GM23248 (cell line): ENCODE measurements around the gene DDX23. TPM values are rescaled to one million over a fixed set of nuclear protein-coding genes. Genes with fewer than 3 reads are reported as not detected.

Experiments
- DNase-seq: peaks from one replicate; pipeline ENCODE4 v3.0.0-alpha.2; 2015
- H2AFZ ChIP-seq: fragments of 200-600 bp; sonication (generic); 2 replicates; pipeline ENCODE4 v1.6.1; 2016; ENCODE audit warnings: antibody characterized with exemption
- H3F3A ChIP-seq: fragments of 200-600 bp; sonication (generic); 2 replicates; pipeline ENCODE4 v1.6.1; 2016; ENCODE audit warnings: mild to moderate bottlenecking, antibody characterized with exemption, mixed run types; ENCODE audit not compliant: insufficient read depth
- H3K27ac ChIP-seq: fragments of 200-600 bp; sonication (generic); 2 replicates; pipeline ENCODE4 v1.5.1; 2016; ENCODE audit warnings: mild to moderate bottlenecking
- H3K27me3 ChIP-seq: fragments of 200-600 bp; sonication (generic); replicated peaks from 2 replicates; pipeline ENCODE4 v1.6.1; 2016; ENCODE audit warnings: mild to moderate bottlenecking; ENCODE audit not compliant: insufficient read depth
- H3K36me3 ChIP-seq: fragments of 200-600 bp; sonication (generic); 2 replicates; pipeline ENCODE4 v1.6.1; 2016; ENCODE audit warnings: low read depth, mild to moderate bottlenecking
- H3K4me1 ChIP-seq: fragments of 200-600 bp; sonication (generic); 2 replicates; pipeline ENCODE4 v1.6.1; 2016; ENCODE audit warnings: mild to moderate bottlenecking; ENCODE audit not compliant: insufficient read depth
- H3K4me2 ChIP-seq: fragments of 200-600 bp; sonication (generic); one replicate; pipeline ENCODE4 v1.6.1; 2016; ENCODE audit warnings: mild to moderate bottlenecking; ENCODE audit not compliant: unreplicated experiment
- H3K4me3 ChIP-seq: fragments of 200-600 bp; sonication (generic); 2 replicates; pipeline ENCODE4 v1.5.1; 2016; ENCODE audit warnings: mild to moderate bottlenecking
- H3K79me2 ChIP-seq: fragments of 200-600 bp; sonication (generic); 2 replicates; pipeline ENCODE4 v1.6.1; 2016; ENCODE audit warnings: mild to moderate bottlenecking; ENCODE audit not compliant: insufficient read depth
- H3K9ac ChIP-seq: fragments of 200-600 bp; sonication (generic); 2 replicates; pipeline ENCODE4 v1.6.1; 2016; ENCODE audit warnings: mild to moderate bottlenecking
- H3K9me2 ChIP-seq: fragments of 200-600 bp; sonication (generic); 2 replicates; pipeline ENCODE4 v1.6.1; 2016; ENCODE audit warnings: mixed run types, mild to moderate bottlenecking, moderate library complexity; ENCODE audit not compliant: insufficient read depth
- H3K9me3 ChIP-seq: fragments of 200-600 bp; sonication (generic); one replicate; pipeline ENCODE4 v1.6.1; 2017; ENCODE audit warnings: low read depth
- H4K20me1 ChIP-seq: fragments of 200-600 bp; sonication (generic); 2 replicates; pipeline ENCODE4 v1.6.0; 2016; ENCODE audit not compliant: insufficient read depth
- EZH2 ChIP-seq: fragments of 200-600 bp; sonication (generic); IDR thresholded peaks from 2 replicates; pipeline ENCODE4 v1.6.1; 2018; ENCODE audit warnings: antibody characterized with exemption, mild to moderate bottlenecking; ENCODE audit not compliant: insufficient read depth, poor library complexity, severe bottlenecking
- EZH2phosphoT487 ChIP-seq: fragments of 200-600 bp; sonication (generic); IDR thresholded peaks from 2 replicates; pipeline ENCODE4 v1.6.1; 2018; ENCODE audit warnings: antibody characterized with exemption, moderate library complexity, mild to moderate bottlenecking, low read depth; ENCODE audit not compliant: insufficient read depth
- WGBS, 2 experiments: methylation state at CpG; one replicate each; pipeline ENCODE4 v1.1.6; 2015 to 2017; ENCODE audit warnings: low lambda C conversion rate in 2 of 2, low coverage in 1 of 2; ENCODE audit errors: missing lambda C conversion rate in 2 of 2; 5-methylcytosine and 5-hydroxymethylcytosine counted together
- in situ Hi-C: fragments of 300-500 bp; cut with MboI; formaldehyde crosslinking; loops from 2 replicates; pipeline ENCODE4 v1.15.0; 2020
- polyA plus RNA-seq: library from polyadenylated mRNA; unstranded; fragments of >200 nt; fragmentation: Nextera tagmentation; extraction: Ambion mirVana; gene quantifications from 2 replicates; pipeline ENCODE4 v1.2.1, GENCODE V29; 2016
- total RNA-seq: library from RNA; depleted of rRNA; stranded (reverse); fragments of >200 nt; shearing (Covaris generic); gene quantifications from 2 replicates; pipeline ENCODE4 v1.2.3, GENCODE V29; 2014

Gene DDX23
- total and polyA plus RNA-seq, 2 experiments from 2014 or later, result 32.1 to 56.5 TPM

- in situ Hi-C loops, result no loop called here
- 76 to 77% methylated on average over 5 of the region's 5 CpGs for WGBS, 2 experiments
- no peaks in the 10 kb centered on the region for H4K20me1 ChIP-seq
- H3K4me3 ChIP-seq, result no peak overlapping the region
- H3K36me3 ChIP-seq, result no peaks in the 10 kb centered on the region
- no peak for TF ChIP-seq EZH2phosphoT487
- TF ChIP-seq EZH2, result no peak
- H3K79me2 ChIP-seq, result peaks cover 28% of the 10 kb centered on the region
- no peaks in the 10 kb centered on the region for H3K9me3 ChIP-seq
- no peak for DNase-seq
- H3K27ac ChIP-seq, result no peak overlapping the region
- H3K9ac ChIP-seq, result no peak overlapping the region
- no peak overlapping the region for H2AFZ ChIP-seq
- H3K4me1 ChIP-seq, result peaks cover 5% of the 10 kb centered on the region
- H3K4me2 ChIP-seq, result no peak overlapping the region
- no peaks in the 10 kb centered on the region for H3K9me2 ChIP-seq
- no peaks in the 10 kb centered on the region for H3F3A ChIP-seq
- no peaks in the 10 kb centered on the region for H3K27me3 ChIP-seq
Measured at GRCh38 chr12:48819986-48820725, 31.8 kb downstream of the DDX23 start.

DNA sequence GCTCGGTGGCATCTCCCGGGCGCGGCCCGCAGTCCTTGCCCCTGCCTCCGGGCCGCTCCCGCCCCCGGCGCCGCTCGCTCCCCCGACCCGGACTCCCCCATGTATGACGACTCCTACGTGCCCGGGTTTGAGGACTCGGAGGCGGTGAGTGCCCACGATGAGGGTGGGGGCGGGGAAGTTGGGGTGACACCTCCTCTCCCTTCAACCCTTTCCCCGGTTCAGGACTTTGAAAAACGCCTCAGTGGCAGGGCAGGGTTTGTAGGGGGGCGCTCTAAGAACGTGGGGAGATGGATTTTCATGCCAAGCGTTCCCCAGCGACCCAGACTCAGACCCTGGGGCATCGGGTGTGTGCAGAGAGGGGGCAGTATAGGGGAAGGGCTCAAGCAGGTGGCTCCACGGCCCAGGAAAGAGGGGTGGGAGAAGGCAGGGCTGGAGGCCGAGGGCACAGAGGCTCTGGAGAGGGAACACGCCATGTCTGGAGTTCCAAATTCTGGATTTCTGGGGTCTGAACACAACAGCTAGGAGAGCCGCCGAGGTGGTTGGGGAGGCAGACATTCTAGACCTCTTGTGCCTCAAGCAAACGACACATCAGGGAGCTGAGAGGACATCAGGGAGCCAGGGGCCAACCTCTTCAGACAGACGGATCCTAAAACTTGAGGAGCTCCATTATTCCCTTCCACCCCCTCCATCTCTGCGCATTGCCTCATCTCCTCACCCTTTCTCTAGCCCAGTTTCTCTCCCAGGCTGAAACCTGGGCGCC lies 33.0 kb downstream of the DDX23 start:
- H3K79me2 ChIP-seq, result peaks cover 32% of the 10 kb centered on the region
- peak overlapping the region; percentile 85 for H3K4me2 ChIP-seq
- H3K27me3 ChIP-seq, result no peaks in the 10 kb centered on the region
- H3K36me3 ChIP-seq, result no peaks in the 10 kb centered on the region
- DNase-seq, result peak; percentile 43
- no peaks in the 10 kb centered on the region for H3K9me3 ChIP-seq
- in situ Hi-C loops, result no loop called here
- TF ChIP-seq EZH2phosphoT487, result no peak
- TF ChIP-seq EZH2, result no peak
- no peaks in the 10 kb centered on the region for H3F3A ChIP-seq
- no peaks in the 10 kb centered on the region for H4K20me1 ChIP-seq
- H2AFZ ChIP-seq, result peak overlapping the region; percentile 90
- no peak overlapping the region for H3K27ac ChIP-seq
- WGBS, 2 experiments, result 23 to 62% methylated on average over 14 to 37 of the region's 37 CpGs
- peak overlapping the region; percentile 95 for H3K4me3 ChIP-seq
- peaks cover 5% of the 10 kb centered on the region for H3K4me1 ChIP-seq
- no peaks in the 10 kb centered on the region for H3K9me2 ChIP-seq
- H3K9ac ChIP-seq, result peak overlapping the region; percentile 71

DNA sequence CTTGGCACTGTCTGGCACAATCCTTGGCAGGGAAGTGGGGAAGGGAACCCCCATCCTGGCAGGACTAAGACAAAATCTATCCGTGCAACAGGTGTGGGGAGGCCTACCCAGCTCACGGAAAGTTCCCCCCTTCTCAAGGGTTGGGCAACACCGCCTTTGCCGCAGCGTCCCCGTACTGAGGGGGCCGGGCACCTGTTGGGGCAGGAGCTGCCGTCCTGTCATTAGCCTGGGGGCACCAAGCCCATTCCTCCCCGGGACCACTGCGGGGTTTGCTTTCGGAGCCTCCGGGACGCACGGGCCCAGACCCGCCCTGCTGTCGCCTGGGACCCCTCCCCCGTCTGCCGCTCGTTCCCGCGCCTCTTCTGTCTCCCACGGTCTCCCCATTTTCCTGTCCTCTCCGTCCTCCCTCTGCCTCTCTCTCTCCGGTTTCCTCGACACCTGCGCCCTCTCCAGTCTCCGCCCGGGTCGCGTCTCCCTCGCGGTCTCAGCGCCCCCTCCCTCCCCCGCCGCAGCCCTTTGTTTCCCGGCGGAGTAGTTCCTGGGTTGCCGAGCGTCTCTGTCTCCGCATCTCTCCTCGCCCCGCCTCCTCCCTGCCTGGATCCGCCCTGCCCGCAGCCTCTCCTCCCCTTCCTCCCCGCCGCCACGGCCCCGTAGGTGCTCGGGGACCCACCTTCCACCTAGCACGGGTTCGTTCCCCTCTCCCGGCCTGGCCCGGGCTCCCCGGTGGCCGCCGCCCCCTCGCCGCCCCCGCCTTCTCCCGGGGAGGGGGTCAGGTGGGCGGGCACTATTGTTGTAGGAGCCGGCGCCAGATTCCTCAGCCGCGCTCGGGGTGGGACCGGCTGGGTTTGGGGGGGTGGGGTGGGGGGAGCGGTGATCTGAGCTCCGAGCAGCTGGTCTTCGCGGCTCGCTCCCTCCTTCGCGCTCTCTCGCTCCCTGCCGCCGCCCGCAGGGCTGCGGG lies 33.8 kb downstream of the DDX23 start, which contains the start of gene CACNB3:
Gene CACNB3, plus strand, starts transcription at position 624 of the 958 bp plus-strand sequence. CDS start 434 bp downstream, outside the sequence.
- Histone ChIP-seq H3F3A (no peaks in the 10 kb centered on the region), H4K20me1 (no peaks in the 10 kb centered on the region), H3K79me2 (peaks cover 39% of the 10 kb centered on the region), H3K9me3 (no peaks in the 10 kb centered on the region), H3K4me2 (peak within 1 kb of the TSS; percentile 85), H3K27ac (no peak within 1 kb of the TSS), H3K27me3 (no peaks in the 10 kb centered on the region), H2AFZ (peak within 1 kb of the TSS; percentile 90), H3K36me3 (no peaks in the 10 kb centered on the region), H3K4me1 (peaks cover 12% of the 10 kb centered on the region), H3K9ac (peak within 1 kb of the TSS; percentile 71), H3K9me2 (no peaks in the 10 kb centered on the region), H3K4me3 (peak within 1 kb of the TSS; percentile 95)
- in situ Hi-C loops, result no loop called here
- TF ChIP-seq EZH2phosphoT487 (no peak), EZH2 (no peak)
- peak; percentile 72 for DNase-seq
- 2 to 4% methylated on average over 15 to 70 of the region's 79 CpGs for WGBS, 2 experiments
